Measurements from ENCODE around the gene ARMC10. TPM values are rescaled to one million over a fixed set of nuclear protein-coding genes. Genes with fewer than 3 reads are reported as not detected.

ARMC10 gene
- total and polyA plus RNA-seq, 9 of the 15 experiments (the other 6 are each of a cell fraction or from before 2014, with no cell fraction given) = 17.0 to 113 (median 72.6) TPM

DNA sequence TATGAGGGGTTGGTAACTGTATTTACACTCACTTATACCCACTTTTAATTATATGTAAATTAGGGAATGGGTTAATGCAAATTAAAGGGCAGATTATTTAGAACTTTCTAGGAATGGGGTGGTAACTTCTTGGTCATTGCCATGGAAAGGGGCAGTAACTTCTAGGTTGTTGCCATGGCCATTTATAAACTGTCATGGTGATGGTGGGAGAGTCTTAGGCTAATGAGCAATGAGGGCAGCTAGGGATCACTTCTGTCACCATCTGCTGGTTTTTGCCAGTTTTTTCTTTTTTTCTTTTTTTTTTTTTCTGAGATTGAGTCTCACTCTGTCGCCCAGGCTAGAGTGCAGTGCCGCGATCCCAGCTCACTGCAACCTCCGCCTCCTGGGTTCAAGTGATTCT lies 40.8 kb downstream of the ARMC10 start:
- ATAC-seq (no peak), FAIRE-seq (no peak), DNase-seq (ENCODE audit: extremely low read depth in 1 of 4, low spot score in 3 of 4) (no peak)
- no peak overlapping the region for H3K4me2 ChIP-seq (ENCODE audit: insufficient read depth, low read length)
- peaks cover 24% of the 10 kb centered on the region for H3K36me3 ChIP-seq (ENCODE audit: control insufficient read depth, insufficient read depth, low read length)
- H3K27me3 ChIP-seq (ENCODE audit: control insufficient read depth in 2 of 2, insufficient read depth in 2 of 2, low read length in 2 of 2) = no peaks in the 10 kb centered on the region
- no peak overlapping the region for H3K9ac ChIP-seq (ENCODE audit: insufficient read depth in 1 of 2, low read depth in 2 of 2, low read length in 2 of 2)
- WGBS (ENCODE audit: insufficient coverage, low coverage, missing lambda C conversion rate) = 67% methylated on average over 1 of the region's 4 CpGs
- TF ChIP-seq MCM2 (IDR thresholded peaks at IDR 0.05; ENCODE audit: low read depth) (no peak), NR3C1 (CRISPR knock-in tag; IDR thresholded peaks at IDR 0.05) (no peak), RFX5 (IDR thresholded peaks at IDR 0.05; ENCODE audit: low read depth, low read length) (no peak), NFIC (IDR thresholded peaks at IDR 0.05) (no peak), HLTF (IDR thresholded peaks at IDR 0.05) (no peak), OTX1 (CRISPR knock-in tag; IDR thresholded peaks at IDR 0.05) (no peak), ZNF79 (CRISPR knock-in tag; IDR thresholded peaks at IDR 0.05; ENCODE audit: low read depth) (no peak), NCOA1 (IDR thresholded peaks at IDR 0.05; ENCODE audit: low read depth) (no peak), RBM25 (IDR thresholded peaks at IDR 0.05; ENCODE audit: low read depth, low read length, severe bottlenecking) (no peak), TCF7 (IDR thresholded peaks at IDR 0.05; ENCODE audit: borderline replicate concordance) (no peak), ARID2 (IDR thresholded peaks at IDR 0.05) (no peak), KLF1 (tag; IDR thresholded peaks at IDR 0.05) (no peak)
- CTCF ChIA-PET (ENCODE audit: low intra/inter-chr PET ratio) = no interaction called here
- 0 out of 2 replicates have a peak, but pooled peaks cover 4% of the 10 kb centered on the region for H4K20me1 ChIP-seq (replicated peaks; ENCODE audit: control insufficient read depth, insufficient read depth, low read length)
- H3K4me1 ChIP-seq (replicated peaks in 1 of 2; ENCODE audit: control insufficient read depth in 2 of 2, insufficient read depth in 2 of 2, low read length in 2 of 2) = peaks cover 8 to 15% of the 10 kb centered on the region in 2 experiments
- H3K4me3 ChIP-seq = no peak overlapping the region
- no TSS peak for BruUV-seq (replicated peaks)
- no peak overlapping the region for H2AFZ ChIP-seq (ENCODE audit: low read depth, low read length)
- in situ Hi-C loops (cut with MboI) (no loop called here), intact Hi-C loops (cut with micrococcal nuclease) (no loop called here)
- no peaks in the 10 kb centered on the region for H3K9me3 ChIP-seq (replicated peaks; ENCODE audit: control insufficient read depth, insufficient read depth, low read depth, low read length)
- no peaks in the 10 kb centered on the region for H3K79me2 ChIP-seq (ENCODE audit: control insufficient read depth, insufficient read depth, low read length)
- no peaks in the 10 kb centered on the region for H3K9me1 ChIP-seq (ENCODE audit: control insufficient read depth, insufficient read depth, low read length)
- no peak overlapping the region for H3K27ac ChIP-seq (ENCODE audit: extremely low read depth, low read depth, low read length)
- POLR2A ChIA-PET = no interaction called here

All from K562 (cell line).